SKM-1 treated with dmso at 0.1 percent for 144 hours (cell line): Measurements from ENCODE around the gene CPXM2.

Experiments
- DNase-seq: peaks from one replicate; lab custom pipeline; 2025; ENCODE audit not compliant: unreplicated experiment; lab: John Stamatoyannopoulos, UW

Gene CPXM2

GRCh38 chr10:123878666-123879303 is 12.8 kb downstream of the CPXM2 start:
- no peak for DNase-seq

- no peak for DNase-seq
These were observed 21.3 kb downstream of the CPXM2 start for GRCh38 chr10:123870260-123870659.

GRCh38 chr10:123869020-123869414 is 22.6 kb downstream of the CPXM2 start:
- DNase-seq, result no peak

GRCh38 chr10:123868038-123869019 is 23.3 kb downstream of the CPXM2 start:
- DNase-seq, result no peak

GRCh38 chr10:123865880-123866279 is 25.7 kb downstream of the CPXM2 start:
- DNase-seq, result no peak

GRCh38 chr10:123865350-123865749 is 26.3 kb downstream of the CPXM2 start:
- DNase-seq, result no peak

GRCh38 chr10:123864923-123865322 is 26.7 kb downstream of the CPXM2 start:
- DNase-seq, result no peak

GRCh38 chr10:123863721-123864482 is 27.7 kb downstream of the CPXM2 start:
- no peak for DNase-seq

GRCh38 chr10:123863183-123863575 is 28.4 kb downstream of the CPXM2 start:
- no peak for DNase-seq

GRCh38 chr10:123862421-123863182 is 29.0 kb downstream of the CPXM2 start:
- DNase-seq, result no peak

GRCh38 chr10:123860856-123861255 is 30.8 kb downstream of the CPXM2 start:
- DNase-seq, result no peak

- no peak for DNase-seq
These were observed 31.4 kb downstream of the CPXM2 start for GRCh38 chr10:123860209-123860608.

- no peak for DNase-seq
These were observed 32.0 kb downstream of the CPXM2 start for GRCh38 chr10:123859653-123860050.

GRCh38 chr10:123858907-123859652 is 32.5 kb downstream of the CPXM2 start:
- DNase-seq, result no peak

GRCh38 chr10:123858077-123858681 is 33.4 kb downstream of the CPXM2 start:
- DNase-seq, result no peak

GRCh38 chr10:123857616-123858015 is 34.0 kb downstream of the CPXM2 start:
- DNase-seq, result no peak

- no peak for DNase-seq
These were observed 36.5 kb downstream of the CPXM2 start for GRCh38 chr10:123855008-123855684.

GRCh38 chr10:123854498-123854897 is 37.1 kb downstream of the CPXM2 start:
- DNase-seq, result no peak

GRCh38 chr10:123854003-123854402 is 37.6 kb downstream of the CPXM2 start:
- no peak for DNase-seq
